ENCODE results near the gene DUSP7.

DNA sequence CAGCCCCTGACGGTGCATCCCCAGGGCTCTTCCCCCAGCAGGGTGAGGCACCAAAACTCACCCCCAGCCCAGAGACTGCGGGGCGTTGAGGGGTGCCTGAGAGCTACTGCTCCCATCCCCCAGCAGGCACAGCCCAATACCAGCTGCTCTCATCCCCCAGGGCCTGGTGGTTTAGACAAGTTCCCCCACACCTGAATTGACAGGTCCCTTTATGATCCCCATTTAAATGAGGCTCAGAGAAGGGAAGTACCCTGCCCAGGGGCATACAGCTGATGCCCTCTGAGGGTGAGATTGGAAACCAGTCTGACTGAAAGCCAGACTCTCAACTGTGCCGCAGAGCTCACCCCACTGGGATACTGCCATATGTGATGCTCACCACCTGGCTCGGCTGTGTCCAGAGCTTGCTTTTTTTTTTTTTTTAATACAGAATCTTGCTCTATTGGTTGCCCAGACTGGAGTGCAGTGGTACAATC, 20.1 kb downstream of the DUSP7 start:
- TF ChIP-seq SIN3A (IDR thresholded peaks at IDR 0.05; ENCODE audit: low read depth), result no peak
- TF ChIP-seq, protein P1, sequence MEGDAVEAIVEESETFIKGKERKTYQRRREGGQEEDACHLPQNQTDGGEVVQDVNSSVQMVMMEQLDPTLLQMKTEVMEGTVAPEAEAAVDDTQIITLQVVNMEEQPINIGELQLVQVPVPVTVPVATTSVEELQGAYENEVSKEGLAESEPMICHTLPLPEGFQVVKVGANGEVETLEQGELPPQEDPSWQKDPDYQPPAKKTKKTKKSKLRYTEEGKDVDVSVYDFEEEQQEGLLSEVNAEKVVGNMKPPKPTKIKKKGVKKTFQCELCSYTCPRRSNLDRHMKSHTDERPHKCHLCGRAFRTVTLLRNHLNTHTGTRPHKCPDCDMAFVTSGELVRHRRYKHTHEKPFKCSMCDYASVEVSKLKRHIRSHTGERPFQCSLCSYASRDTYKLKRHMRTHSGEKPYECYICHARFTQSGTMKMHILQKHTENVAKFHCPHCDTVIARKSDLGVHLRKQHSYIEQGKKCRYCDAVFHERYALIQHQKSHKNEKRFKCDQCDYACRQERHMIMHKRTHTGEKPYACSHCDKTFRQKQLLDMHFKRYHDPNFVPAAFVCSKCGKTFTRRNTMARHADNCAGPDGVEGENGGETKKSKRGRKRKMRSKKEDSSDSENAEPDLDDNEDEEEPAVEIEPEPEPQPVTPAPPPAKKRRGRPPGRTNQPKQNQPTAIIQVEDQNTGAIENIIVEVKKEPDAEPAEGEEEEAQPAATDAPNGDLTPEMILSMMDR (IDR thresholded peaks at IDR 0.05 in 2 of 3, conservative IDR thresholded peaks at IDR 0.05 in 1 of 3; ENCODE audit: borderline replicate concordance in 1 of 3, insufficient read depth in 1 of 3, low read depth in 2 of 3, low read length in 2 of 3), result no peak
- no peak for TF ChIP-seq POLR2A (IDR thresholded peaks at IDR 0.05; ENCODE audit: borderline replicate concordance, extremely low read depth, insufficient read depth, insufficient read length)
- TF ChIP-seq POLR2AphosphoS5 (IDR thresholded peaks at IDR 0.05; ENCODE audit: low read depth, low read length), result no peak
- no peak for TF ChIP-seq TCF7L2 (IDR thresholded peaks at IDR 0.05; ENCODE audit: borderline replicate concordance, extremely low read depth, insufficient read depth, insufficient read length)
- TF ChIP-seq, protein P2, sequence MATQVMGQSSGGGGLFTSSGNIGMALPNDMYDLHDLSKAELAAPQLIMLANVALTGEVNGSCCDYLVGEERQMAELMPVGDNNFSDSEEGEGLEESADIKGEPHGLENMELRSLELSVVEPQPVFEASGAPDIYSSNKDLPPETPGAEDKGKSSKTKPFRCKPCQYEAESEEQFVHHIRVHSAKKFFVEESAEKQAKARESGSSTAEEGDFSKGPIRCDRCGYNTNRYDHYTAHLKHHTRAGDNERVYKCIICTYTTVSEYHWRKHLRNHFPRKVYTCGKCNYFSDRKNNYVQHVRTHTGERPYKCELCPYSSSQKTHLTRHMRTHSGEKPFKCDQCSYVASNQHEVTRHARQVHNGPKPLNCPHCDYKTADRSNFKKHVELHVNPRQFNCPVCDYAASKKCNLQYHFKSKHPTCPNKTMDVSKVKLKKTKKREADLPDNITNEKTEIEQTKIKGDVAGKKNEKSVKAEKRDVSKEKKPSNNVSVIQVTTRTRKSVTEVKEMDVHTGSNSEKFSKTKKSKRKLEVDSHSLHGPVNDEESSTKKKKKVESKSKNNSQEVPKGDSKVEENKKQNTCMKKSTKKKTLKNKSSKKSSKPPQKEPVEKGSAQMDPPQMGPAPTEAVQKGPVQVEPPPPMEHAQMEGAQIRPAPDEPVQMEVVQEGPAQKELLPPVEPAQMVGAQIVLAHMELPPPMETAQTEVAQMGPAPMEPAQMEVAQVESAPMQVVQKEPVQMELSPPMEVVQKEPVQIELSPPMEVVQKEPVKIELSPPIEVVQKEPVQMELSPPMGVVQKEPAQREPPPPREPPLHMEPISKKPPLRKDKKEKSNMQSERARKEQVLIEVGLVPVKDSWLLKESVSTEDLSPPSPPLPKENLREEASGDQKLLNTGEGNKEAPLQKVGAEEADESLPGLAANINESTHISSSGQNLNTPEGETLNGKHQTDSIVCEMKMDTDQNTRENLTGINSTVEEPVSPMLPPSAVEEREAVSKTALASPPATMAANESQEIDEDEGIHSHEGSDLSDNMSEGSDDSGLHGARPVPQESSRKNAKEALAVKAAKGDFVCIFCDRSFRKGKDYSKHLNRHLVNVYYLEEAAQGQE (IDR thresholded peaks at IDR 0.05; ENCODE audit: low read depth), result no peak
- TF ChIP-seq ELF1 (IDR thresholded peaks at IDR 0.05; ENCODE audit: borderline replicate concordance, low read depth), result no peak

Data from HCT116 (cell line).